ENCODE measurements around the gene NIN. TPM values are rescaled to one million over a fixed set of nuclear protein-coding genes. Genes with fewer than 3 reads are reported as not detected.

Gene NIN
- total RNA-seq, 1 donor from 2014 or later = 27.4 TPM

DNA sequence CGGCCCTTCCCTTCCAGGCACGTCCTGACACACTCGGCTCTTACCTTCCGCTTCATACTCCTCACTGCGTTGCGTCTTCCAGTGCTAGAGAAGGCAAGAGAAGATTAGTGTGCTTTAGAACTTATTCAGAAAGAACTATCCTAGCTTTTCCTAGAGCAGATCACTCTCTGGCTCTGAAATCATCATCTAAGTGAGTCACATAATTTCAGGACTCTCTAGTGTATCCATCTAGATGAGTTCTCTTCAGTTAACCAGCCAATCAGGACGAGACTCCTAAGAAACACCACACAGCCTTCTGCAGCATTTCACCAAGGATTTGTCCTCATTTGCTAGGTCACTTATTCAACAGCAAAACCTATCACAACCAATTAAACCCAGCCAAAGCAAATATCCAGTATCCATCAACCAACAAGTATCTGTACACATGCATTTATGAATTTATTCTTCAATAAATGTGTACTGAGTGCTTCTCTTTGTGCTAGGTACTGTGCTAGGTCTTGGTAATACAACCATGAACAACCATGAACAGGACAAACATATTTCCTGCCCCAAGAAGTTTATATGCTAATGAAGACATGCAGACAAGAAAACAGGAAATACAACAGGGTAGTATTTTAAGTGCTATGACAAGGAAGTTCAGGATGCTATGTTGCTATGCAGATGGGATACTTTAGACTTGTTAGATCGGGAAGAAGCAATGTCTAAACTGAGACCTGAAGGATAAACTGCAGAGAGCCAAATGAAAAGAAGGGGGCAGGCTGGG is 52.1 kb downstream of the NIN start:
- no peaks in the 10 kb centered on the region for H3K27me3 ChIP-seq (ENCODE audit: low read depth)
- no peak overlapping the region for H3K27ac ChIP-seq (replicated peaks)
- intact Hi-C loops (cut with micrococcal nuclease) = loop anchor here (10.0 kb wide), 1 partner anchor 174 kb away; no protein-coding TSS in a partner anchor
- H3K36me3 ChIP-seq = peaks cover 23% of the 10 kb centered on the region
- no peaks in the 10 kb centered on the region for H3K9me3 ChIP-seq (replicated peaks)
- H3K4me3 ChIP-seq = no peak overlapping the region
- DNase-seq = no peak
- H3K4me1 ChIP-seq = peaks cover 55% of the 10 kb centered on the region
- TF ChIP-seq, protein P1, sequence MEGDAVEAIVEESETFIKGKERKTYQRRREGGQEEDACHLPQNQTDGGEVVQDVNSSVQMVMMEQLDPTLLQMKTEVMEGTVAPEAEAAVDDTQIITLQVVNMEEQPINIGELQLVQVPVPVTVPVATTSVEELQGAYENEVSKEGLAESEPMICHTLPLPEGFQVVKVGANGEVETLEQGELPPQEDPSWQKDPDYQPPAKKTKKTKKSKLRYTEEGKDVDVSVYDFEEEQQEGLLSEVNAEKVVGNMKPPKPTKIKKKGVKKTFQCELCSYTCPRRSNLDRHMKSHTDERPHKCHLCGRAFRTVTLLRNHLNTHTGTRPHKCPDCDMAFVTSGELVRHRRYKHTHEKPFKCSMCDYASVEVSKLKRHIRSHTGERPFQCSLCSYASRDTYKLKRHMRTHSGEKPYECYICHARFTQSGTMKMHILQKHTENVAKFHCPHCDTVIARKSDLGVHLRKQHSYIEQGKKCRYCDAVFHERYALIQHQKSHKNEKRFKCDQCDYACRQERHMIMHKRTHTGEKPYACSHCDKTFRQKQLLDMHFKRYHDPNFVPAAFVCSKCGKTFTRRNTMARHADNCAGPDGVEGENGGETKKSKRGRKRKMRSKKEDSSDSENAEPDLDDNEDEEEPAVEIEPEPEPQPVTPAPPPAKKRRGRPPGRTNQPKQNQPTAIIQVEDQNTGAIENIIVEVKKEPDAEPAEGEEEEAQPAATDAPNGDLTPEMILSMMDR (IDR thresholded peaks at IDR 0.05; ENCODE audit: borderline replicate concordance) = no peak

DNA sequence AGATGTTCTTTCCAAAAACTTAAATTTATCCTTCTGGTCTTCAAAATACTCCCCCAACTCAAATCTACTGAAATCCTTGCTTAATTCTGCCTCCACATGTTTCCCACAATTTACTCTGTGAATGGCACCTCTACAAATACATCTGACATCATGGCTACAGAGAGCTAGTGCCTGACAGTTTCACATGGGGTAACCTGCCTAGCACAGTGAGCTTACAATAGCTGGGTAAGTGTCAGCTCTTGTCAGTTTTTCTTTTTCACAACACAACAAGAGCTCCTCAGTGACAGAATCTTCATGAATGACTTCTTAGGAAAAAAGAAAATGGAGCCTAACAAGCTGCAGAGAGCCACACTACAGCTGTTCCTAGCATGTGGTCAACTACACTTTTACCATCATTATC is 54.4 kb downstream of the NIN start:
- Histone ChIP-seq H3K9me3 (replicated peaks) (no peaks in the 10 kb centered on the region), H3K4me3 (no peak overlapping the region), H3K36me3 (peaks cover 44% of the 10 kb centered on the region), H3K4me1 (peaks cover 54% of the 10 kb centered on the region), H3K27me3 (ENCODE audit: low read depth) (no peaks in the 10 kb centered on the region), H3K27ac (replicated peaks) (no peak overlapping the region)
- no peak for DNase-seq
- TF ChIP-seq, protein P1 (IDR thresholded peaks at IDR 0.05; ENCODE audit: borderline replicate concordance) = no peak
- intact Hi-C loops (cut with micrococcal nuclease) = loop anchor here (10.0 kb wide), 1 partner anchor 172 kb away; no protein-coding TSS in a partner anchor

DNA sequence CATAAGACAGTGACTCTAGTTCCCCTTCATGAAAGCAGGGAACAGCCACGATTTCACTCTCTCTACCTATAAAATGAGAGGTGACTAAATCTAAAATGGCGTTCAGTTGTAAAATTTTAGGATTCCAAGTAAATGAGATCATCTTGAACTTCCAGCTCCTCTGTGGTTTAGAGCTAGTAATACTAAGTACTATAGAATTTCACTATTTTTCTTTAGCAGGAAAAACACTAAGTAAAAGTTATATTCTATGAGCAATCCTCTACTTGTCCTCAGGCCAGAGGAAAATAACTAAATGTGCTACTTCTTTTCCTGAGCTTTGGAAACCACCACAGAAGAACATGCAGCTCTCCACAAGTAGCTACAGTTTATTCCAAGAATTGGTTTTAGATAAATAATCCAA is 55.6 kb downstream of the NIN start:
- TF ChIP-seq, protein P1 (IDR thresholded peaks at IDR 0.05; ENCODE audit: borderline replicate concordance) = no peak
- DNase-seq = no peak
- no peak overlapping the region for H3K4me3 ChIP-seq
- H3K4me1 ChIP-seq = peaks cover 54% of the 10 kb centered on the region
- H3K27me3 ChIP-seq (ENCODE audit: low read depth) = no peaks in the 10 kb centered on the region
- intact Hi-C loops (cut with micrococcal nuclease) = loop anchor here (10.0 kb wide), 1 partner anchor 171 kb away; no protein-coding TSS in a partner anchor
- H3K9me3 ChIP-seq (replicated peaks) = no peaks in the 10 kb centered on the region
- H3K36me3 ChIP-seq = peaks cover 55% of the 10 kb centered on the region
- H3K27ac ChIP-seq (replicated peaks) = peak overlapping the region; percentile 59

DNA sequence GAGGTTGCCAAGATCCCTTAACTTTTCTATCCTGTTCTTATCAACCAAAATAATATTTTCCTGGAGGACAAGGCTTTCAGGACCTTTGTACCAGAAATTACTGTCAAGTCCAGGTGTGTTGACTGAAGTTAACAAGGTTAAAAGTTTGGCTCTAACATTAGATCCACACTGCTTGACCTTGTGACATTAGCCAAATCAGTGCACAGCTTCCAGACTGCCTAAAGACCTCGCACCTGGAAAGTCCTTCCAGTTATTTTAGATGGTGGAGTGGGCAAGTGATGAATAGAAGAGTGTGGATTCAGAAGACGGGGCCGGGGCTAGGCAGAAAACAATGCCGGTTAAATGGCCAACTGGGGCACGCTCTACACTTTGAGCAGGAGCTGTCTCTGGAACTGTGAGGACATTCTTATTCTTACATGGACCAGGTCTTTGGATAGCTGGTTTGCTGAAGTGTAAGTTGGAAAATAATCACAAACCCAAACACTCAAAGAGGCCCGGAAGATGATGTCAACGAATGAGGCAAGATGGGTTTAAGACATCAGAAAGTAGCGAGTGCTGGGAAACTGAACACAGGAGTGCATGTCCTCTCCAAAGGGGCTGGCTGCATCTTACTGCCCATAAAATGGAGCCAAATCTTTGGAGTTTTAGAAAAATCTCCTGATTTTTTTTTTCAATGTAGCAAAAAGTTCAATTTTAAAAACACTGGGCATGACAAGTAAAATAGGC is 56.3 kb downstream of the NIN start:
- no peak for DNase-seq
- Histone ChIP-seq H3K27ac (replicated peaks) (peak overlapping the region; percentile 59), H3K4me3 (no peak overlapping the region), H3K36me3 (peaks cover 62% of the 10 kb centered on the region), H3K27me3 (ENCODE audit: low read depth) (no peaks in the 10 kb centered on the region), H3K4me1 (peaks cover 50% of the 10 kb centered on the region), H3K9me3 (replicated peaks) (no peaks in the 10 kb centered on the region)
- TF ChIP-seq, protein P1 (IDR thresholded peaks at IDR 0.05; ENCODE audit: borderline replicate concordance) = no peak
- intact Hi-C loops (cut with micrococcal nuclease) = loop anchor here (10.0 kb wide), 1 partner anchor 170 kb away; no protein-coding TSS in a partner anchor

DNA sequence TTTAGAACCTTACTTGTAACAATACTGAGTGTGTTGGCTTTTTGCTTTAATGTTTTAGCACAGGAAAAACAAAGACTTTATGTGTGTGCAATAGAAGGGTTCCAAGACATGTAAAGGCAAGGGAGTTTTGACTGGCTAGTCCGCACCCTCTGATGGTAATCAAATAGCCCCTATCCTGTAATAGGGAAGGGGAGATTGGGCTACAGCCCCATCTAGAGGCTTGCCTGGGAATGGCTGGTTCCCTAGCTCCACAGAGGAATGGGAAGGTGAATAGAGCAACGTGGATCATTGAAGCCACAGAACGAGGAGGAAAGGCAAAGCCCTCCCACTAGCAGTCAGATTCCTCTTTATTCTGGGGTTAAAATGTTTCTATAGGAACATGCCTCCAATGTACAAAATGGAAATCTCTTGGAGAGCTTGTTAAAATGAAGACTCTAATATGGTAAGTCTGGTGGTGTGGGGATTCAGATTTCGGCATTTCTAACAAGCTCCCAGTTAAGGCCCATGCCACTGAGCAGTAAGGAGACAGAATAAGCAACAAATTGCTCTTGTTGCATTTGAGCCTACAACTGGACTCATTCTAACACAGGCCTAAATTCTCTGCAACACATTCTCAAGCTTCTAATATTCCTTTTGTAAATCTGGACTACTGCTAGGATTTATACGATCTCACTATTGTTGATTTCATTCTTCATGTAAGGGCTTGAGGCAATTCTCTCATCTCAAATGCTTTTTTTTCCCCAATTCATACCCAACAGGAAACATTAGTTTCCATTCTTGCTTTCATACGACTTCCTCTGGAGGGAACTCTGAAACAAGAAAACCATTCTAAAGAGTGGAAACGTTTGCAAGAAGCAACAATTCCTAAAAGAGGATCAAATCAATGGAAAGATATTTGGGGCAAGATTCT is 57.1 kb downstream of the NIN start:
- TF ChIP-seq, protein P1 (IDR thresholded peaks at IDR 0.05; ENCODE audit: borderline replicate concordance) = peak; percentile 76
- DNase-seq = no peak
- no peaks in the 10 kb centered on the region for H3K27me3 ChIP-seq (ENCODE audit: low read depth)
- peaks cover 70% of the 10 kb centered on the region for H3K36me3 ChIP-seq
- H3K27ac ChIP-seq (replicated peaks) = peak overlapping the region; percentile 59
- peaks cover 43% of the 10 kb centered on the region for H3K4me1 ChIP-seq
- H3K4me3 ChIP-seq = no peak overlapping the region
- intact Hi-C loops (cut with micrococcal nuclease) = loop anchor here (10.0 kb wide), 1 partner anchor 169 kb away; no protein-coding TSS in a partner anchor
- H3K9me3 ChIP-seq (replicated peaks) = no peaks in the 10 kb centered on the region

All from left ventricle myocardium inferior (tissue), 1 donor.